Measurements from ENCODE around the gene PM20D1.

The PM20D1 gene

GRCh38 chr1:205852969-205853368 lies 3.0 kb upstream of the PM20D1 start:
- no peak overlapping the region for H3K4me3 ChIP-seq (replicated peaks; ENCODE audit: low read depth, low read length)
- no peak for TF ChIP-seq CTCF (IDR thresholded peaks at IDR 0.05; ENCODE audit: low read depth, low read length, missing control alignments)
- DNase-seq (ENCODE audit: extremely low read depth, low read depth) = no peak

- DNase-seq (ENCODE audit: extremely low read depth, low read depth) = no peak
- H3K4me3 ChIP-seq (replicated peaks; ENCODE audit: low read depth, low read length) = no peak overlapping the region
- TF ChIP-seq CTCF (IDR thresholded peaks at IDR 0.05; ENCODE audit: low read depth, low read length, missing control alignments) = no peak
Observed at GRCh38 chr1:205851993-205852392, 2.1 kb upstream of the PM20D1 start.

- DNase-seq (ENCODE audit: extremely low read depth, low read depth) = no peak
- no peak overlapping the region for H3K4me3 ChIP-seq (replicated peaks; ENCODE audit: low read depth, low read length)
- TF ChIP-seq CTCF (IDR thresholded peaks at IDR 0.05; ENCODE audit: low read depth, low read length, missing control alignments) = no peak
Observed at GRCh38 chr1:205843036-205843859, 6.7 kb downstream of the PM20D1 start.

- no peak for TF ChIP-seq CTCF (IDR thresholded peaks at IDR 0.05; ENCODE audit: low read depth, low read length, missing control alignments)
- no peak for DNase-seq (ENCODE audit: extremely low read depth, low read depth)
- H3K4me3 ChIP-seq (replicated peaks; ENCODE audit: low read depth, low read length) = no peak overlapping the region
Observed at GRCh38 chr1:205842229-205842628, 7.7 kb downstream of the PM20D1 start.

- TF ChIP-seq CTCF (IDR thresholded peaks at IDR 0.05; ENCODE audit: low read depth, low read length, missing control alignments) = no peak
- no peak for DNase-seq (ENCODE audit: extremely low read depth, low read depth)
Observed at GRCh38 chr1:205840146-205840923, 9.6 kb downstream of the PM20D1 start.

GRCh38 chr1:205837382-205837970 lies 12.5 kb downstream of the PM20D1 start:
- TF ChIP-seq CTCF (IDR thresholded peaks at IDR 0.05; ENCODE audit: low read depth, low read length, missing control alignments) = no peak
- DNase-seq (ENCODE audit: extremely low read depth, low read depth) = no peak
- H3K4me3 ChIP-seq (replicated peaks; ENCODE audit: low read depth, low read length) = no peak overlapping the region

More at GRCh38 chr1:205840146-205840923, 9.6 kb downstream of the PM20D1 start:
- no peak overlapping the region for H3K4me3 ChIP-seq (replicated peaks; ENCODE audit: low read depth, low read length)

Measured in HFF-Myc (cell line).